ENCODE data around the gene AICDA. TPM values are rescaled to one million over a fixed set of nuclear protein-coding genes. Genes with fewer than 3 reads are reported as not detected.
"Not testable (repeated sequence)": the region's sequence is repeated elsewhere in the genome, so short reads cannot be mapped to it uniquely, and the experiment has no call there.

The AICDA gene
- polyA plus RNA-seq, 1 donor (not counting 4 experiments of a cell fraction or from before 2014, with no cell fraction given) = not detected

- no peaks in the 10 kb centered on the region for H3K9me3 ChIP-seq (ENCODE audit: control insufficient read depth, low read depth, low read length)
- DNase-seq (ENCODE audit: low read depth, low spot score) = no peak
- no peak overlapping the region for H3K4me2 ChIP-seq (ENCODE audit: control insufficient read depth, extremely low read depth, insufficient read depth, low read depth, low read length)
- no peak overlapping the region for H3K4me3 ChIP-seq (ENCODE audit: control insufficient read depth in 2 of 3, extremely low read depth in 1 of 3, insufficient read depth in 2 of 3, low read depth in 1 of 3, low read length in 3 of 3)
- H3K9ac ChIP-seq (ENCODE audit: control insufficient read depth, extremely low read depth, insufficient read depth, low read length) = no peak overlapping the region
- no peaks in the 10 kb centered on the region for H4K20me1 ChIP-seq (ENCODE audit: control insufficient read depth, extremely low read depth, insufficient read depth, low read length)
- no peaks in the 10 kb centered on the region for H3K36me3 ChIP-seq (ENCODE audit: control insufficient read depth in 2 of 2, extremely low read depth in 1 of 2, insufficient read depth in 2 of 2, low read length in 2 of 2)
- FAIRE-seq = no peak
- H3K79me2 ChIP-seq (ENCODE audit: control insufficient read depth, insufficient read depth, low read length) = no peaks in the 10 kb centered on the region
- dilution Hi-C loops (cut with MboI; ENCODE audit: extremely low pct_ligation_motif_present, low sequenced_read_pairs) = no loop called here
- H3K27me3 ChIP-seq (ENCODE audit: control insufficient read depth, extremely low read depth, insufficient read depth, low read length) = no peaks in the 10 kb centered on the region
- TF ChIP-seq CTCF (optimal IDR thresholded peaks at IDR 0.05 in 1 of 3, IDR thresholded peaks at IDR 0.05 in 1 of 3, conservative IDR thresholded peaks at IDR 0.05 in 1 of 3; ENCODE audit: extremely low read depth in 1 of 3, insufficient read depth in 2 of 3, low read length in 3 of 3) (no peak), EZH2 (IDR thresholded peaks at IDR 0.05; ENCODE audit: low read length) (no peak)
- no peak overlapping the region for H3K27ac ChIP-seq (ENCODE audit: control insufficient read depth, insufficient read depth, low read length)
- H3K9me1 ChIP-seq (ENCODE audit: control insufficient read depth, extremely low read depth, insufficient read depth, low read length) = no peaks in the 10 kb centered on the region
- peaks cover 13% of the 10 kb centered on the region for H3K4me1 ChIP-seq (ENCODE audit: control insufficient read depth, extremely low read depth, insufficient read depth, low read length)
- H2AFZ ChIP-seq (ENCODE audit: control insufficient read depth, low read length) = peak overlapping the region; percentile 0
Observed at GRCh38 chr12:8628731-8629130, 16.1 kb upstream of the AICDA start.

GRCh38 chr12:8624750-8625149 lies 12.1 kb upstream of the AICDA start:
- DNase-seq (ENCODE audit: low read depth, low spot score); H3K27me3 ChIP-seq (ENCODE audit: control insufficient read depth, extremely low read depth, insufficient read depth, low read length); H3K9ac ChIP-seq (ENCODE audit: control insufficient read depth, extremely low read depth, insufficient read depth, low read length); H4K20me1 ChIP-seq (ENCODE audit: control insufficient read depth, extremely low read depth, insufficient read depth, low read length); H2AFZ ChIP-seq (ENCODE audit: control insufficient read depth, low read length); H3K36me3 ChIP-seq (ENCODE audit: control insufficient read depth in 2 of 2, extremely low read depth in 1 of 2, insufficient read depth in 2 of 2, low read length in 2 of 2); H3K79me2 ChIP-seq (ENCODE audit: control insufficient read depth, insufficient read depth, low read length); dilution Hi-C loops (cut with MboI; ENCODE audit: extremely low pct_ligation_motif_present, low sequenced_read_pairs); H3K27ac ChIP-seq (ENCODE audit: control insufficient read depth, insufficient read depth, low read length); H3K9me3 ChIP-seq (ENCODE audit: control insufficient read depth, low read depth, low read length); FAIRE-seq; H3K4me2 ChIP-seq (ENCODE audit: control insufficient read depth, extremely low read depth, insufficient read depth, low read depth, low read length); H3K4me3 ChIP-seq (ENCODE audit: control insufficient read depth in 2 of 3, extremely low read depth in 1 of 3, insufficient read depth in 2 of 3, low read depth in 1 of 3, low read length in 3 of 3); H3K9me1 ChIP-seq (ENCODE audit: control insufficient read depth, extremely low read depth, insufficient read depth, low read length): not testable (repeated sequence)
- H3K4me1 ChIP-seq (ENCODE audit: control insufficient read depth, extremely low read depth, insufficient read depth, low read length) = peaks cover 13% of the 10 kb centered on the region

GRCh38 chr12:8622646-8623045 lies 10.0 kb upstream of the AICDA start:
- Histone ChIP-seq H3K27ac (ENCODE audit: control insufficient read depth, insufficient read depth, low read length) (no peak overlapping the region), H4K20me1 (ENCODE audit: control insufficient read depth, extremely low read depth, insufficient read depth, low read length) (no peaks in the 10 kb centered on the region), H3K27me3 (ENCODE audit: control insufficient read depth, extremely low read depth, insufficient read depth, low read length) (no peaks in the 10 kb centered on the region), H3K4me2 (ENCODE audit: control insufficient read depth, extremely low read depth, insufficient read depth, low read depth, low read length) (no peak overlapping the region), H3K4me1 (ENCODE audit: control insufficient read depth, extremely low read depth, insufficient read depth, low read length) (peaks cover 5% of the 10 kb centered on the region), H2AFZ (ENCODE audit: control insufficient read depth, low read length) (no peak overlapping the region), H3K79me2 (ENCODE audit: control insufficient read depth, insufficient read depth, low read length) (no peaks in the 10 kb centered on the region), H3K9ac (ENCODE audit: control insufficient read depth, extremely low read depth, insufficient read depth, low read length) (no peak overlapping the region), H3K9me3 (ENCODE audit: control insufficient read depth, low read depth, low read length) (no peaks in the 10 kb centered on the region), H3K4me3 (ENCODE audit: control insufficient read depth in 2 of 3, extremely low read depth in 1 of 3, insufficient read depth in 2 of 3, low read depth in 1 of 3, low read length in 3 of 3) (no peak overlapping the region), H3K36me3 (ENCODE audit: control insufficient read depth in 2 of 2, extremely low read depth in 1 of 2, insufficient read depth in 2 of 2, low read length in 2 of 2) (no peaks in the 10 kb centered on the region), H3K9me1 (ENCODE audit: control insufficient read depth, extremely low read depth, insufficient read depth, low read length) (no peaks in the 10 kb centered on the region)
- TF ChIP-seq CTCF (optimal IDR thresholded peaks at IDR 0.05 in 1 of 3, IDR thresholded peaks at IDR 0.05 in 1 of 3, conservative IDR thresholded peaks at IDR 0.05 in 1 of 3; ENCODE audit: extremely low read depth in 1 of 3, insufficient read depth in 2 of 3, low read length in 3 of 3) = no peak
- no peak for TF ChIP-seq EZH2 (IDR thresholded peaks at IDR 0.05; ENCODE audit: low read length)
- dilution Hi-C loops (cut with MboI; ENCODE audit: extremely low pct_ligation_motif_present, low sequenced_read_pairs) = no loop called here
- no peak for FAIRE-seq
- DNase-seq (ENCODE audit: low read depth, low spot score) = no peak

All from keratinocyte (primary cell).